ENCODE data around the gene CFAP251. TPM values are rescaled to one million over a fixed set of nuclear protein-coding genes. Genes with fewer than 3 reads are reported as not detected.

Gene CFAP251
- total and polyA plus RNA-seq, 2 of the 8 experiments (the other 6 are each of a cell fraction or from before 2014, with no cell fraction given): 1.8 to 2.9 TPM

DNA sequence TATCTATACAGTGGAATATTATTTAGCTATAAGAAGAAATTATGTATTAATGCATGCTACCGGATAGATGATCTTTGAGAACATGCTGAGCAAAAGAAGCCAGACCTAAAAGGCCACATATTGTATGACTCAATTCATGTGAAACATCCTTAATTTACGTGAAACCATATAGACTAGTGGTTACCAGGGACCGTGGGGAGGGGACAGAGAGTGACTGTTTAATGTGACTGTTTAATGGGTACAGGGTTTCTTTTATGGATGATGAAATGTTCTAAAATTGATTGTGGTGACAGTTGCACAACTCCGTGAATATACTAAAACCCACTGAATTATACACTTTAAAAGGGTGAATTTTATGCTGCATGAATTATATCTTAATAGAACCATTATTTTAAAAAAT lies 94.7 kb downstream of the CFAP251 start:
- Histone ChIP-seq H3K36me3 (ENCODE audit: control insufficient read depth in 2 of 4, insufficient read depth in 4 of 4, low read length in 3 of 4) (no peaks in the 10 kb centered on the region), H3K4ac (replicated peaks; ENCODE audit: insufficient read length, low read depth, low read length) (no peak overlapping the region), H3K27me3 (replicated peaks in 1 of 4; ENCODE audit: control insufficient read depth in 3 of 4, extremely low read depth in 1 of 4, insufficient read depth in 3 of 4, low read length in 3 of 4) (no peaks in the 10 kb centered on the region), H3K4me1 (replicated peaks in 1 of 4; ENCODE audit: control insufficient read depth in 3 of 4, insufficient read depth in 4 of 4, low read length in 3 of 4) (no peaks in the 10 kb centered on the region), H3K56ac (replicated peaks; ENCODE audit: insufficient read length, low read depth, low read length) (no peak overlapping the region), H2BK5ac (ENCODE audit: low read depth, low read length) (no peak overlapping the region), H4K8ac (ENCODE audit: extremely low read depth, insufficient read depth, low read length) (no peak overlapping the region), H2BK12ac (ENCODE audit: low read depth, low read length) (no peak overlapping the region), H2BK120ac (replicated peaks; ENCODE audit: low read depth, low read length) (no peak overlapping the region), H4K91ac (replicated peaks; ENCODE audit: insufficient read length, low read length) (no peak overlapping the region), H2AK5ac (ENCODE audit: low read depth, low read length) (no peak overlapping the region), H3K9ac (replicated peaks in 1 of 4; ENCODE audit: extremely low read depth in 1 of 4, low read depth in 3 of 4, low read length in 3 of 4) (no peak overlapping the region), H3K79me2 (ENCODE audit: control insufficient read depth in 1 of 2, insufficient read depth in 2 of 2, low read length in 2 of 2) (no peaks in the 10 kb centered on the region), H3K9me3 (ENCODE audit: insufficient read depth in 2 of 2, low read depth in 1 of 2, low read length in 1 of 2) (no peaks in the 10 kb centered on the region), H3K4me2 (ENCODE audit: insufficient read depth in 1 of 2, low read depth in 2 of 2, low read length in 2 of 2) (no peak overlapping the region), H3K4me3 (ENCODE audit: extremely low read depth in 1 of 4, insufficient read depth in 2 of 4, low read depth in 3 of 4, low read length in 4 of 4) (no peak overlapping the region), H2BK15ac (ENCODE audit: low read length) (no peak overlapping the region), H3K14ac (ENCODE audit: insufficient read length) (no peak overlapping the region), H2BK20ac (ENCODE audit: low read length) (no peak overlapping the region), H4K20me1 (replicated peaks in 1 of 2; ENCODE audit: control insufficient read depth in 1 of 2, insufficient read depth in 2 of 2, low read length in 2 of 2) (no peaks in the 10 kb centered on the region), H3K18ac (ENCODE audit: extremely low read depth, low read length) (no peak overlapping the region), H3K27ac (ENCODE audit: low read depth, low read length) (no peak overlapping the region), H2AFZ (ENCODE audit: low read length) (no peak overlapping the region), H4K5ac (ENCODE audit: insufficient read length, low read depth, low read length) (no peak overlapping the region), H3K23me2 (ENCODE audit: low read depth, low read length) (no peaks in the 10 kb centered on the region), H3K23ac (ENCODE audit: insufficient read length) (no peak overlapping the region), H3K79me1 (ENCODE audit: low read depth, low read length) (no peaks in the 10 kb centered on the region)
- ChIA-PET POLR2A (ENCODE audit: partially characterized antibody) (no interaction called here), CTCF (ENCODE audit: partially characterized antibody) (interaction anchor here (0.6 to 1.2 kb wide), 2 partner anchors 14 to 18 kb away, joined by 3 read pairs; no protein-coding TSS in a partner anchor)
- DNase-seq (ENCODE audit: low read depth in 1 of 2, low spot score in 2 of 2): no peak
- 86% methylated on average over 4 of the region's 4 CpGs; no CpG with 5 or more reads in 1 of the 2 experiments for WGBS, 2 experiments (ENCODE audit: extremely low coverage in 1 of 2, insufficient coverage in 1 of 2, insufficient read length in 1 of 2, insufficient replicate concordance in 2 of 2, low coverage in 1 of 2, low lambda C conversion rate in 2 of 2, missing lambda C conversion rate in 1 of 2)
- no peak for FAIRE-seq
- no peak for TF ChIP-seq EZH2 (IDR thresholded peaks at IDR 0.05; ENCODE audit: low read depth, low read length, severe bottlenecking)

Measured in H1 (cell line).